ENCODE data around the gene SLC17A9. TPM values are rescaled to one million over a fixed set of nuclear protein-coding genes. Genes with fewer than 3 reads are reported as not detected.

Gene SLC17A9
- total RNA-seq, 1 experiment from 2014 or later, result not detected

DNA sequence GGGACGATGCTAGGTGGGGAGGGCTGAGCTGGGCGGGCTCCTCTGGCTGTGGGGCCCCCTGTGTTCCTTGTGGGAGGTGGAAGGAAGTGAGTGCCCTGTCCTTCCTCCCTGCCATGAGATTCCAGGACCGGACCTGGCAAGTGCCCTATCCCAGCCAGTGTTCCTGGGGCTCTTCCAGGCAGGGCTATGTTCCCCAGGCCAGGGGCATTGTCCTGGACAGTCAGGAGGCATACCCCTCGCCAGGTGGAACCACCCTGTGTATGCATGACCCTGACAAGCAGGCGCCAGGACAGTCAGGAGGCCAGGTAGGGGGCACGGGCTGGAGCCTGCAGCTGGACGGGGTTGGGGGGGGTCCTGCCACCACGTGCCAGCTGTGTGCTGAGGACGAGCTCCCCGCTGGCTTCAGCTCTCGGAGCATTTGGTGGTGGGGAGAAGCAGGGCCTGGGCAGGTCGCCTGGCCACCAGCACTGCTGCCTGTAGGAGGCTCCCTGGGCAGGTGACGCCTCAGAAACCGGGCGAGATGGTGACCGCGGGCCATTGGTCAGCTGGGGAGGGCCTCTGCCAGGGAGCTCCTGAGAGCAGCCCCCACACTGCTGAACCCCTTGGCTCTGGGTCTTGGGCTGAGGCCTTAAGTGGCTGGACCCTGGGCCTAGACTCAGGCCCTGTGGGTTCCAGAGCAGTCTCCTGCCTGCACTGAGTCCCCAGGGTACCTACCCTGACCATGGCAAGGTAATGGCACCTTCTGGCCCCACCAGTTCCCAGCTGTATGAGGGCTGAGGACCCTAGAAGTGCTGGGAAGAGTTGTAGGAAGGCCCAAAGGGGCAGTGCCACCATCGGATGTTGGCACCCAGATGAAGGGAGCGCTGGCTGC lies 694 bp downstream of the SLC17A9 start:
- intact Hi-C loops (cut with micrococcal nuclease), result no loop called here

GRCh38 chr20:62953839-62954703 lies 1.6 kb downstream of the SLC17A9 start:
- ATAC-seq (no peak), DNase-seq (no peak)
- intact Hi-C loops (cut with micrococcal nuclease), result no loop called here
- Histone ChIP-seq H3K4me1 (ENCODE audit: insufficient read depth, low read length) (no peaks in the 10 kb centered on the region; the same call in 1 of the 2 replicates), H3K9me2 (replicated peaks; ENCODE audit: low read length) (no peaks in the 10 kb centered on the region), H4K20me1 (ENCODE audit: low read length) (no peaks in the 10 kb centered on the region), H3K4me3 (ENCODE audit: low read length) (no peak overlapping the region), H3K9me3 (ENCODE audit: low read length) (no peaks in the 10 kb centered on the region), H3K36me3 (ENCODE audit: low read depth, low read length) (peaks cover 1% of the 10 kb centered on the region; the same call in 1 of the 2 replicates), H3K27ac (ENCODE audit: low read length) (no peak overlapping the region), H3K9ac (ENCODE audit: low read length) (no peak overlapping the region), H3K27me3 (ENCODE audit: low read length) (no peaks in the 10 kb centered on the region), H3K79me2 (ENCODE audit: low read length) (no peaks in the 10 kb centered on the region), H3F3A (ENCODE audit: low read length, unreplicated experiment) (no peaks in the 10 kb centered on the region), H3K4me2 (ENCODE audit: low read length) (no peak overlapping the region), H2AFZ (ENCODE audit: low read length) (no peak overlapping the region)
- CTCF ChIA-PET, result no interaction called here
- no peak for TF ChIP-seq CTCF (conservative IDR thresholded peaks at IDR 0.05; ENCODE audit: low read depth, low read length)
- TF ChIP-seq EZH2phosphoT487 (IDR thresholded peaks at IDR 0.05; ENCODE audit: borderline replicate concordance, low read length), result no peak
- no peak for TF ChIP-seq EZH2 (IDR thresholded peaks at IDR 0.05; ENCODE audit: low read length, unreplicated experiment)
- POLR2A ChIA-PET (ENCODE audit: unreplicated experiment), result interaction anchor here (0.5 kb wide), 1 partner anchor 50 kb away, joined by 3 read pairs; no protein-coding TSS in a partner anchor
- BruUV-seq (replicated peaks), result no TSS peak

More for the DNA sequence above, 694 bp downstream of the SLC17A9 start:
- H3K9me3 ChIP-seq (ENCODE audit: low read length), result no peaks in the 10 kb centered on the region
- no peaks in the 10 kb centered on the region for H3K9me2 ChIP-seq (replicated peaks; ENCODE audit: low read length)
- no peak overlapping the region for H3K4me2 ChIP-seq (ENCODE audit: low read length)
- no TSS peak for BruUV-seq (replicated peaks)
- no peak overlapping the region for H3K27ac ChIP-seq (ENCODE audit: low read length)
- ChIA-PET POLR2A (ENCODE audit: unreplicated experiment) (no interaction called here), CTCF (no interaction called here)
- H2AFZ ChIP-seq (ENCODE audit: low read length), result no peak overlapping the region
- TF ChIP-seq EZH2phosphoT487 (IDR thresholded peaks at IDR 0.05; ENCODE audit: borderline replicate concordance, low read length) (no peak), CTCF (conservative IDR thresholded peaks at IDR 0.05; ENCODE audit: low read depth, low read length) (no peak)
- H3K27me3 ChIP-seq (ENCODE audit: low read length), result no peaks in the 10 kb centered on the region
- H3K9ac ChIP-seq (ENCODE audit: low read length), result no peak overlapping the region
- no peaks in the 10 kb centered on the region for H3F3A ChIP-seq (ENCODE audit: low read length, unreplicated experiment)
- DNase-seq, result no peak
- H3K79me2 ChIP-seq (ENCODE audit: low read length), result no peaks in the 10 kb centered on the region
- H3K4me1 ChIP-seq (ENCODE audit: insufficient read depth, low read length), result no peaks in the 10 kb centered on the region; the same call in 1 of the 2 replicates
- H4K20me1 ChIP-seq (ENCODE audit: low read length), result no peaks in the 10 kb centered on the region
- no peak for ATAC-seq
- peaks cover 10% of the 10 kb centered on the region for H3K36me3 ChIP-seq (ENCODE audit: low read depth, low read length)
- no peak overlapping the region for H3K4me3 ChIP-seq (ENCODE audit: low read length)
